Progenitor cell of endocrine pancreas (in vitro differentiated cells): ENCODE results near the gene RNF150. TPM values are rescaled to one million over a fixed set of nuclear protein-coding genes. Genes with fewer than 3 reads are reported as not detected.

Experiments used
- DNase-seq: peaks from one replicate; pipeline ENCODE4 v3.0.0; 2021; ENCODE audit warnings: low spot score; ENCODE audit not compliant: unreplicated experiment
- H3K27ac Mint-ChIP-seq: 2 replicates; pipeline ENCODE4 v1.8.0; 2021; ENCODE audit warnings: mild to moderate bottlenecking, moderate library complexity, mixed read lengths
- H3K27me3 Mint-ChIP-seq: 2 replicates; pipeline ENCODE4 v1.8.0; 2021; ENCODE audit warnings: mixed read lengths
- H3K36me3 Mint-ChIP-seq: 2 replicates; pipeline ENCODE4 v1.8.0; 2022; ENCODE audit warnings: mixed read lengths; ENCODE audit not compliant: insufficient read depth
- H3K4me1 Mint-ChIP-seq: 2 replicates; pipeline ENCODE4 v1.8.0; 2021; ENCODE audit warnings: low read depth, mixed read lengths
- H3K4me3 Mint-ChIP-seq: 2 replicates; pipeline ENCODE4 v1.8.0; 2021; ENCODE audit warnings: low read depth, mild to moderate bottlenecking, moderate library complexity, mixed read lengths
- H3K9me3 Mint-ChIP-seq: 2 replicates; pipeline ENCODE4 v1.8.0; 2021; ENCODE audit warnings: low read depth, mixed read lengths
- total RNA-seq: library from RNA; stranded (reverse); gene quantifications from 2 replicates; pipeline ENCODE4 v1.2.1, GENCODE V29; 2021
- TF ChIP-seq, protein P1 (sequence below): fragments of 200-600 bp; sonication (generic); IDR thresholded peaks from one replicate; pipeline ENCODE4 v1.5.0; 2021; ENCODE audit warnings: antibody characterized with exemption, mild to moderate bottlenecking; ENCODE audit not compliant: unreplicated experiment

RNF150 gene
- total RNA-seq, 1 donor from 2014 or later = 23.1 TPM

DNA sequence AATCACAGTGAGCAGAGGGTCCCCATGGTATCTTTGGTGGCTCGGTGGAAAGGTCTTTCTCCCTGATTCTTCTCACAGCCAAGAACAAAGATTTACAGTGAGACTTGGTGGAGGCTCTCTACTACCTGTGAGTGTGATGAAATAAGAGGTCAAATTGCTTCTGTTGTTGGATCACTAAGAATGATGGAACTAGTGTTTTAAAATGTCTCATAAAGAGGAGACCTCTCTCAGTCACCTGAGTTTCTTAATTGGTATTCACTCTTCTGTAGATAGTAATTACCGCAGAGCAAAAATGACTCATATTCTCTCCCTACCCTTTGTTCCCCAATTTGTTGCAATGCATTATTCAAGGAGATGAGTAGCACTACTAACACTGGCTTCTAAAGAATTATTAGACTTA, 276.2 kb downstream of the RNF150 start:
- TF ChIP-seq, protein P1, sequence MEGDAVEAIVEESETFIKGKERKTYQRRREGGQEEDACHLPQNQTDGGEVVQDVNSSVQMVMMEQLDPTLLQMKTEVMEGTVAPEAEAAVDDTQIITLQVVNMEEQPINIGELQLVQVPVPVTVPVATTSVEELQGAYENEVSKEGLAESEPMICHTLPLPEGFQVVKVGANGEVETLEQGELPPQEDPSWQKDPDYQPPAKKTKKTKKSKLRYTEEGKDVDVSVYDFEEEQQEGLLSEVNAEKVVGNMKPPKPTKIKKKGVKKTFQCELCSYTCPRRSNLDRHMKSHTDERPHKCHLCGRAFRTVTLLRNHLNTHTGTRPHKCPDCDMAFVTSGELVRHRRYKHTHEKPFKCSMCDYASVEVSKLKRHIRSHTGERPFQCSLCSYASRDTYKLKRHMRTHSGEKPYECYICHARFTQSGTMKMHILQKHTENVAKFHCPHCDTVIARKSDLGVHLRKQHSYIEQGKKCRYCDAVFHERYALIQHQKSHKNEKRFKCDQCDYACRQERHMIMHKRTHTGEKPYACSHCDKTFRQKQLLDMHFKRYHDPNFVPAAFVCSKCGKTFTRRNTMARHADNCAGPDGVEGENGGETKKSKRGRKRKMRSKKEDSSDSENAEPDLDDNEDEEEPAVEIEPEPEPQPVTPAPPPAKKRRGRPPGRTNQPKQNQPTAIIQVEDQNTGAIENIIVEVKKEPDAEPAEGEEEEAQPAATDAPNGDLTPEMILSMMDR = no peak
- no peaks in the 10 kb centered on the region for H3K36me3 Mint-ChIP-seq
- H3K4me1 Mint-ChIP-seq = peaks cover 14% of the 10 kb centered on the region
- H3K9me3 Mint-ChIP-seq = no peaks in the 10 kb centered on the region
- H3K4me3 Mint-ChIP-seq = no peak overlapping the region
- H3K27ac Mint-ChIP-seq = peak overlapping the region; percentile 59
- H3K27me3 Mint-ChIP-seq = no peaks in the 10 kb centered on the region
- DNase-seq = no peak

GRCh38 chr4:140856621-140857062, 276.6 kb downstream of the RNF150 start:
- TF ChIP-seq, protein P1 = no peak
- DNase-seq = no peak
- H3K4me3 Mint-ChIP-seq = no peak overlapping the region
- H3K27ac Mint-ChIP-seq = peak overlapping the region; percentile 59
- H3K27me3 Mint-ChIP-seq = no peaks in the 10 kb centered on the region
- H3K4me1 Mint-ChIP-seq = peaks cover 14% of the 10 kb centered on the region
- no peaks in the 10 kb centered on the region for H3K9me3 Mint-ChIP-seq
- no peaks in the 10 kb centered on the region for H3K36me3 Mint-ChIP-seq

GRCh38 chr4:140854168-140854567, 279.1 kb downstream of the RNF150 start:
- no peak for DNase-seq
- no peaks in the 10 kb centered on the region for H3K9me3 Mint-ChIP-seq
- H3K27me3 Mint-ChIP-seq = no peaks in the 10 kb centered on the region
- no peaks in the 10 kb centered on the region for H3K36me3 Mint-ChIP-seq
- peaks cover 12% of the 10 kb centered on the region for H3K4me1 Mint-ChIP-seq
- H3K27ac Mint-ChIP-seq = no peak overlapping the region
- TF ChIP-seq, protein P1 = no peak
- no peak overlapping the region for H3K4me3 Mint-ChIP-seq

DNA sequence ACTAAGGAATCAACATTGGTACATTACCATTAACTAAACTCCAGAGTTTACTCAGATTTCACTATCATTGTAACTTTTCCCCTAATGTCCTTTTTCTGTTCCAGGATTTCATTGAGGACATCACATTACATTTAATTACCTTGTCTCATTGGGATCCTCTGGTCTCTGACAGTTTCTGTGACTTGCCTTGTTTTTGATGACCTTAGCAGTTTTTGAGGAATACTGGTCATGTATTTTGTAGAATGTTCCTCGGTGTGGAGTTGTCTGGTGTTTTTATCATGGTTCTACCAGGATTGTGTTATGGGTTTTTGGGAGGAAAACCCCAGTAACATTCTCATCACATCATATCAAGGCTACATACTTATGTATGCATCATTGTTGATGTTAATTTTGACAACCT, 281.5 kb downstream of the RNF150 start:
- no peak overlapping the region for H3K27ac Mint-ChIP-seq
- no peaks in the 10 kb centered on the region for H3K36me3 Mint-ChIP-seq
- DNase-seq = no peak
- H3K4me1 Mint-ChIP-seq = peaks cover 4% of the 10 kb centered on the region
- no peaks in the 10 kb centered on the region for H3K27me3 Mint-ChIP-seq
- no peaks in the 10 kb centered on the region for H3K9me3 Mint-ChIP-seq
- no peak overlapping the region for H3K4me3 Mint-ChIP-seq
- TF ChIP-seq, protein P1 = no peak

DNA sequence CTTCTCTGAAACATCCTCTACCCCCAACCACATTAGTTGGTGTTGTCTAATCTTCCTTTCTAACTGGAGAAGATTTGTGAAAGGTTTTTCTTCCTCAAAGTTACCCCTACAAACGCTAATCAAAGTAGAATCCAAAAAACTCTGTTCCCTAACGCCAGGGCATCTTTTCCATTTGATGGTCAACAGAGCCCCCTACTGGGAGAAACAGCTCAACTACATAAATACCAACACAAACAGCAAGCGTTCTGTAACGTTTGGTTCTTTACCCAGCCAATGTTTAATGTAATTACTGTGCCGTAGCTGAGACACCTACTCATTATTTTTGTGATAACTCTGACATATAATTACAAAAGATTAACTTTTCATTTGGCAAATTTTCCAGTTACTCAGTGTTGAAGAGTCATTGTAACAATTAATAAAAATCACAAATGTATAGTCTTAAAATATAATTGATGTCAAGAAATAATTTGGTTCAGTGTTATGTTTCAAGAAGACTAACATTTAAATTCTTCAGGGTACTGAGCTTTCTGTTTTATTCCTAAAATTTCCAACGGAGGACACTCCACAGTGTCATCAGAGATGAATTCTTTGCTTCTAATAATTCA, 282.1 kb downstream of the RNF150 start:
- H3K36me3 Mint-ChIP-seq = no peaks in the 10 kb centered on the region
- peak; percentile 47 for DNase-seq
- TF ChIP-seq, protein P1 = peak; percentile 94
- no peaks in the 10 kb centered on the region for H3K27me3 Mint-ChIP-seq
- no peaks in the 10 kb centered on the region for H3K9me3 Mint-ChIP-seq
- no peak overlapping the region for H3K27ac Mint-ChIP-seq
- H3K4me3 Mint-ChIP-seq = no peak overlapping the region
- no peaks in the 10 kb centered on the region for H3K4me1 Mint-ChIP-seq
